Bronchial epithelial cell (primary cell): ENCODE data around the gene PTPRN2. TPM values are rescaled to one million over a fixed set of nuclear protein-coding genes. Genes with fewer than 3 reads are reported as not detected.

Source experiments
- DNase-seq: peaks from one replicate; pipeline ENCODE4 v3.0.0-alpha.2; 2010; ENCODE audit warnings: low read depth
- FAIRE-seq: peaks from 2 replicates; lab custom pipeline; 2011; peaks lifted over from hg19 to GRCh38; lab: Jason Lieb, UNC
- H3K27me3 ChIP-seq: 2 replicates; pipeline ENCODE4 v1.5.1; 2011; ENCODE audit warnings: low read length; ENCODE audit not compliant: control insufficient read depth, insufficient read depth
- H3K36me3 ChIP-seq: 2 replicates; pipeline ENCODE4 v1.5.1; 2011; ENCODE audit warnings: low read length; ENCODE audit not compliant: control insufficient read depth, insufficient read depth
- H3K4me3 ChIP-seq: 2 replicates; pipeline ENCODE4 v1.5.1; 2011; ENCODE audit warnings: mild to moderate bottlenecking, low read depth, low read length, control low read depth
- total RNA-seq: library from RNA; depleted of rRNA; stranded (reverse); fragments of >200 nt; gene quantifications from 2 replicates; pipeline ENCODE4 v1.2.1, GENCODE V29; 2014
- TF ChIP-seq, protein P1 (sequence below): IDR thresholded peaks from 2 replicates; pipeline ENCODE4 v1.5.1; 2011; ENCODE audit warnings: mild to moderate bottlenecking, moderate library complexity, low read length, control low read depth, inconsistent platforms; ENCODE audit not compliant: insufficient read depth, severe bottlenecking

PTPRN2 gene
- total RNA-seq, 1 donor from 2014 or later: 1.1 TPM

DNA sequence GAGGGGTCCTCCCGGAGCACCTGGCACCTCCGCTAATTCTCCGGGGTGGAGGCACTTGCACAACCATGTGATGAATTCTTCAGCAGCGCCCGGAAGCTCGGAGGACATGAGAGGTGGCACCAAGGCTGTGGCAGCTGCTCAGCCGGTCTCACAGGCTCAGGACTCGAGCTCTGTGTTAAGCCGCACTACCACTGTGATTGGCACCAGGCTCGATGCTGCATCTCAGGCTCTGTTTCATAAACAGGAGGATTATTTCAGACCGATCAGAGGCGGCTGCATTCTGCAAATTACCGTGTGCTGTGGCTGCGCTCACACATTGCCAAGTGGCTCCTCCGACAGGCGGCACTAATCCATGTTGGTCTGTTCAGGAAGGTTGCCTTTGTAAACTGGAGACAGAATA lies 755.6 kb downstream of the PTPRN2 start:
- TF ChIP-seq, protein P1, sequence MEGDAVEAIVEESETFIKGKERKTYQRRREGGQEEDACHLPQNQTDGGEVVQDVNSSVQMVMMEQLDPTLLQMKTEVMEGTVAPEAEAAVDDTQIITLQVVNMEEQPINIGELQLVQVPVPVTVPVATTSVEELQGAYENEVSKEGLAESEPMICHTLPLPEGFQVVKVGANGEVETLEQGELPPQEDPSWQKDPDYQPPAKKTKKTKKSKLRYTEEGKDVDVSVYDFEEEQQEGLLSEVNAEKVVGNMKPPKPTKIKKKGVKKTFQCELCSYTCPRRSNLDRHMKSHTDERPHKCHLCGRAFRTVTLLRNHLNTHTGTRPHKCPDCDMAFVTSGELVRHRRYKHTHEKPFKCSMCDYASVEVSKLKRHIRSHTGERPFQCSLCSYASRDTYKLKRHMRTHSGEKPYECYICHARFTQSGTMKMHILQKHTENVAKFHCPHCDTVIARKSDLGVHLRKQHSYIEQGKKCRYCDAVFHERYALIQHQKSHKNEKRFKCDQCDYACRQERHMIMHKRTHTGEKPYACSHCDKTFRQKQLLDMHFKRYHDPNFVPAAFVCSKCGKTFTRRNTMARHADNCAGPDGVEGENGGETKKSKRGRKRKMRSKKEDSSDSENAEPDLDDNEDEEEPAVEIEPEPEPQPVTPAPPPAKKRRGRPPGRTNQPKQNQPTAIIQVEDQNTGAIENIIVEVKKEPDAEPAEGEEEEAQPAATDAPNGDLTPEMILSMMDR: no peak
- FAIRE-seq: no peak
- Histone ChIP-seq H3K4me3 (no peak overlapping the region), H3K27me3 (no peaks in the 10 kb centered on the region), H3K36me3 (no peaks in the 10 kb centered on the region)
- DNase-seq: no peak

DNA sequence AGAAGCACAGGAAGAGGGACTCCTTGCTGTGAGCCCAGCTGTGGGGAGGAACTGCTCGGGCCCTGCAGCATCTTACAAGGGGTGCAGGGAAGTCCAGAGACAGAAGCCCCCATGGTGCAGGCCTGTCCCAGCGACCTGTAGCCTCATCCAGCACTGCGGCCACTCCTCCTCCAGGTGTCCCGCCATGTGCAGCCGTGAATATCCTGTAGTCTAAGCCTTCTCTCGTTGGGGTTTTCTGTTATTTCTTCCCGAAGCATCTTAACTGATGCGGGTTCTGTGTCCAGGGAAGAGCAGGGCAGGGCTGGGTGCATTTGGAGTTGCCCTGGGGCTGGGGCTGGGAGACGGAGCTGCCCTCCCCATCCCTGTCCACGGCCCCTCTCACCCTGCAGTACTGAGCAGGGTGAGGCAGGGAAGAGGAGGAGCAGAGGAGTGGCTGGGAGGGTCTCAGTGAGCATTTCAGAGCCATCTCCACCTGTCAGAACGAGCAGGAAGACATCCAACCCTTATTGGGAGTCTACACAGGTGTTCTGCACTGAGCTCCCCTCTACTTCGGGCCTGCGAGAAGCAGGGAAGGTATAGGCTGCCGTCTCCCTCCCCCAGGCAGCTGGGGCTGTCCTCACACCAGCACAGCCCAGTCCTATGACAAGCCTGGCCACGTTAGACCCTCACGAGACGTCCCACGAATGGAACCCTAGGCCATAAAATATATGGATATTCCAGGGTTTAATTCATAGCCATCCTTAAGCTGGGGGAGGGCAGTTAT lies 756.3 kb downstream of the PTPRN2 start:
- Histone ChIP-seq H3K27me3 (no peaks in the 10 kb centered on the region), H3K4me3 (no peak overlapping the region), H3K36me3 (no peaks in the 10 kb centered on the region)
- no peak for FAIRE-seq
- TF ChIP-seq, protein P1: no peak
- no peak for DNase-seq

DNA sequence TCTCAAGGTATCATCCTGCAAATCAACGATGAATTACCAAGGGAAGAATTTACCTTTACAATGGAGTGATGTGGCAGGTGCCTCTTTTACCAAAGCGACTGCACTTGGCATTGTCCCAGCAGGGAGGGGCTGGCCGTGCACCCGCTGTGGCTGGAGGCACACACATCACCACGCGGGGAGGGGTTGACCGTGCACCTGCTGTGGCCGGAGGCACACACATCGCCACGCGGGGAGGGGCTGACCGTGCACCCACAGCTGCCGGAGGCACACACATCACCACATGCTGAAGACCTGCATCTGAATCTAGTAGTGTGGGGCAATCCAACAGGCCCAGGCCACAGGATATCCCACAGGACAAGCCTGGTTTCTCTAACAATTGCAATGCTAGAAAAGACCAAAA lies 757.3 kb downstream of the PTPRN2 start:
- DNase-seq (no peak), FAIRE-seq (no peak)
- TF ChIP-seq, protein P1: no peak
- H3K4me3 ChIP-seq: no peak overlapping the region
- no peaks in the 10 kb centered on the region for H3K27me3 ChIP-seq
- H3K36me3 ChIP-seq: no peaks in the 10 kb centered on the region

DNA sequence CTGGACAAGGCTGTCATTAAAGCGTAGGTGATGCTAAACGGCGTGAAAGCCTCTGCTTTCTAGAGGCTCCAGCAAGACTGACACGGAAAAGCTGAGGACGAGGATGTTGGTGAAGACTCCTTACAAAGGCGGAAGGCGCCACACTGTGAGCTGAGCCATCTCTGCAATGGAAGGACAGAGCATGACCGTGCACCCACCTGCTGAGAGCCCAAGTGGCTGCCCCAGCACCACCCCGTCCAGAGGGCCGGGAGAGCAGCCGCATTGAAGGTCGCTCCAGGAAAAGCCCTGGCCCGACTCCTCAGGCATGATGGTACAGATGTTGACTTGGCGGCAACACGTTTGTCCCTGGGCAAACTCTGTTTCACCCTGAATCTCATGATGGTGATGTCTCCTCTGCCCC lies 758.1 kb downstream of the PTPRN2 start:
- no peaks in the 10 kb centered on the region for H3K36me3 ChIP-seq
- H3K4me3 ChIP-seq: no peak overlapping the region
- TF ChIP-seq, protein P1: no peak
- no peaks in the 10 kb centered on the region for H3K27me3 ChIP-seq
- DNase-seq (no peak), FAIRE-seq (no peak)

DNA sequence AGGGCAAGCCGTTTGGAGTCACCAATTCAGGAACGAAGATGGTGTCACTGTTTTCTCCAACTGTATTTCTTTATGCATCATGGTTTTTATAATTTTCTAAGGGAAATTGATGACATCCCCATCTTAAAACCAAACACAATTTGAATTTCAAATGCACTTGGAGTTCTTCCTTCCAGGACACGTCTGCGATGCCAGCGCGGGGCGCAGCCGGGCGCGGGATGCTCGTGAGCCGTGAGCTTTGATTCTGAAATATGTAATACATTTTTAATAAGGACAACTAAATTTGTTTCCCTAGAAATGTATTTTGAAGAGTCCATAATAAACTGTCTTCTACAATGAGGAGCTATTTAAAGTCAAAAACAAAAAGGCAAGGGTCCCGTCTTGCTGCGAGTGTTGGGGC lies 758.7 kb downstream of the PTPRN2 start:
- TF ChIP-seq, protein P1: no peak
- DNase-seq (no peak), FAIRE-seq (no peak)
- no peak overlapping the region for H3K4me3 ChIP-seq
- H3K36me3 ChIP-seq: no peaks in the 10 kb centered on the region
- no peaks in the 10 kb centered on the region for H3K27me3 ChIP-seq

DNA sequence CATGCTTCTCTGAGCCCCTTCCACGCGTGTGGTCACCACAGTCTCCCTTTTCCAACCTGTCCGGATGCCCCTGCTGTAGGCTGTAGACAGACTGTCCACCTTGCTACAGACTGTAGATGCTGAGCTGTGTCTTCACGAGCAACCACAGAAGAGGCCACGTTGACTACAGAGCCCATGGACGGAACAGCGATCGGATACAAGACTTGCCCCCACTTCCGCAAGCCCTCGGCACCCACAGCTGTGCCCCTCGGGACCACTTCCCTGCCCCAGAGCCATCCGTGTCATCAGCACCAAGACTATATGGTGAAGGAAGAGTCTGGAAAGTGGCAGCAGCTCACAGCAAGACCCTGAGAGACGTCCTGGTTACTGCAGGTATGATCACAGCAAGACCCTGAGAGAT lies 759.4 kb downstream of the PTPRN2 start:
- DNase-seq (no peak), FAIRE-seq (no peak)
- Histone ChIP-seq H3K36me3 (no peaks in the 10 kb centered on the region), H3K27me3 (no peaks in the 10 kb centered on the region), H3K4me3 (no peak overlapping the region)
- TF ChIP-seq, protein P1: no peak
